Measurements from ENCODE around the gene TYW1.
"Not testable (repeated sequence)": the region's sequence is repeated elsewhere in the genome, so short reads cannot be mapped to it uniquely, and the experiment has no call there.

DNA sequence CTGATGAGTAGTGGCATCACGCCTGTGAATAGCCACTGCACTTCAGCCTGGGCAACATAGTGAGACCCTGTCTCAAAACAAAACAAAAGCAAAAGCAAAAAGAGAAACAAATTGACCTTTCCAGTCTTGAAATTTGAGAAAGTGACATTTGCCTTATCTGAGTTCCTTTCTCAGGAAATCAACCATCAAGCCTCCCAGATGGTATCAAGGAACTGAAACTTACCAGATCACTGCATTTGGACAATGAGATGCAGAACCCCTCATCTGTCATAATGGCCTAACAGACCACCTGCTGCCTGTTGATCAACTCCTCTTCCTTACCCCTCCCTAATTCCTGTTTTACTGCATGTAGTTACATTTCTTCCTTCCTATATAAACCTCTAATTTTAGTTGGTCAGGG lies 16.3 kb upstream of the TYW1 start:
- TF ChIP-seq TCF7L2 (IDR thresholded peaks at IDR 0.05; ENCODE audit: low read depth, low read length); POLR2AphosphoS5 (IDR thresholded peaks at IDR 0.05; ENCODE audit: low read depth, low read length); SIN3A (IDR thresholded peaks at IDR 0.05; ENCODE audit: borderline replicate concordance, insufficient read depth, low read depth, low read length): not testable (repeated sequence)
- TF ChIP-seq, protein P1, sequence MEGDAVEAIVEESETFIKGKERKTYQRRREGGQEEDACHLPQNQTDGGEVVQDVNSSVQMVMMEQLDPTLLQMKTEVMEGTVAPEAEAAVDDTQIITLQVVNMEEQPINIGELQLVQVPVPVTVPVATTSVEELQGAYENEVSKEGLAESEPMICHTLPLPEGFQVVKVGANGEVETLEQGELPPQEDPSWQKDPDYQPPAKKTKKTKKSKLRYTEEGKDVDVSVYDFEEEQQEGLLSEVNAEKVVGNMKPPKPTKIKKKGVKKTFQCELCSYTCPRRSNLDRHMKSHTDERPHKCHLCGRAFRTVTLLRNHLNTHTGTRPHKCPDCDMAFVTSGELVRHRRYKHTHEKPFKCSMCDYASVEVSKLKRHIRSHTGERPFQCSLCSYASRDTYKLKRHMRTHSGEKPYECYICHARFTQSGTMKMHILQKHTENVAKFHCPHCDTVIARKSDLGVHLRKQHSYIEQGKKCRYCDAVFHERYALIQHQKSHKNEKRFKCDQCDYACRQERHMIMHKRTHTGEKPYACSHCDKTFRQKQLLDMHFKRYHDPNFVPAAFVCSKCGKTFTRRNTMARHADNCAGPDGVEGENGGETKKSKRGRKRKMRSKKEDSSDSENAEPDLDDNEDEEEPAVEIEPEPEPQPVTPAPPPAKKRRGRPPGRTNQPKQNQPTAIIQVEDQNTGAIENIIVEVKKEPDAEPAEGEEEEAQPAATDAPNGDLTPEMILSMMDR (IDR thresholded peaks at IDR 0.05): not testable (repeated sequence)
- TF ChIP-seq, protein P2, sequence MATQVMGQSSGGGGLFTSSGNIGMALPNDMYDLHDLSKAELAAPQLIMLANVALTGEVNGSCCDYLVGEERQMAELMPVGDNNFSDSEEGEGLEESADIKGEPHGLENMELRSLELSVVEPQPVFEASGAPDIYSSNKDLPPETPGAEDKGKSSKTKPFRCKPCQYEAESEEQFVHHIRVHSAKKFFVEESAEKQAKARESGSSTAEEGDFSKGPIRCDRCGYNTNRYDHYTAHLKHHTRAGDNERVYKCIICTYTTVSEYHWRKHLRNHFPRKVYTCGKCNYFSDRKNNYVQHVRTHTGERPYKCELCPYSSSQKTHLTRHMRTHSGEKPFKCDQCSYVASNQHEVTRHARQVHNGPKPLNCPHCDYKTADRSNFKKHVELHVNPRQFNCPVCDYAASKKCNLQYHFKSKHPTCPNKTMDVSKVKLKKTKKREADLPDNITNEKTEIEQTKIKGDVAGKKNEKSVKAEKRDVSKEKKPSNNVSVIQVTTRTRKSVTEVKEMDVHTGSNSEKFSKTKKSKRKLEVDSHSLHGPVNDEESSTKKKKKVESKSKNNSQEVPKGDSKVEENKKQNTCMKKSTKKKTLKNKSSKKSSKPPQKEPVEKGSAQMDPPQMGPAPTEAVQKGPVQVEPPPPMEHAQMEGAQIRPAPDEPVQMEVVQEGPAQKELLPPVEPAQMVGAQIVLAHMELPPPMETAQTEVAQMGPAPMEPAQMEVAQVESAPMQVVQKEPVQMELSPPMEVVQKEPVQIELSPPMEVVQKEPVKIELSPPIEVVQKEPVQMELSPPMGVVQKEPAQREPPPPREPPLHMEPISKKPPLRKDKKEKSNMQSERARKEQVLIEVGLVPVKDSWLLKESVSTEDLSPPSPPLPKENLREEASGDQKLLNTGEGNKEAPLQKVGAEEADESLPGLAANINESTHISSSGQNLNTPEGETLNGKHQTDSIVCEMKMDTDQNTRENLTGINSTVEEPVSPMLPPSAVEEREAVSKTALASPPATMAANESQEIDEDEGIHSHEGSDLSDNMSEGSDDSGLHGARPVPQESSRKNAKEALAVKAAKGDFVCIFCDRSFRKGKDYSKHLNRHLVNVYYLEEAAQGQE (IDR thresholded peaks at IDR 0.05; ENCODE audit: insufficient read depth in 1 of 2, low read depth in 2 of 2, low read length in 1 of 2): not testable (repeated sequence)

Data from Panc1 (cell line).